ENCODE results near the gene EXOC8.

GRCh38 chr1:231369282-231369681, 31.6 kb upstream of the EXOC8 start:
- TF ChIP-seq CTCF (IDR thresholded peaks at IDR 0.05; ENCODE audit: insufficient read depth, low read depth, low read length) (no peak), EZH2 (IDR thresholded peaks at IDR 0.05; ENCODE audit: insufficient read depth, low read length) (no peak)

Measured in astrocyte (in vitro differentiated cells and primary cell).